Measurements from ENCODE around the gene KCNQ1. TPM values are rescaled to one million over a fixed set of nuclear protein-coding genes. Genes with fewer than 3 reads are reported as not detected.
A peak's percentile ranks its signal among the peaks of the same experiment; 100 is the strongest.

Gene KCNQ1
- total and polyA plus RNA-seq, 8 donors: 7.1 to 37.7 (median 9.9) TPM

- H3K27ac ChIP-seq: no peak overlapping the region
- intact Hi-C loops (cut with DNase I): no loop called here
- H3K4me3 ChIP-seq: no peak overlapping the region
- ATAC-seq (no peak), DNase-seq (peak in 1 of 4 donors; percentile 31)
- TF ChIP-seq CTCF (IDR thresholded peaks at IDR 0.05): no peak
- H3K36me3 ChIP-seq: no peaks in the 10 kb centered on the region
- H3K4me1 ChIP-seq: no peaks in the 10 kb centered on the region
- peaks cover 0 to 32% of the 10 kb centered on the region in 2 donors for H3K9me3 ChIP-seq
- no peaks in the 10 kb centered on the region for H3K27me3 ChIP-seq
These were observed 53.9 kb downstream of the KCNQ1 start for GRCh38 chr11:2498750-2499149.

- ATAC-seq (no peak), DNase-seq (peak in 1 of 4 donors; percentile 29)
- Histone ChIP-seq H3K4me1 (peaks cover 8 to 28% of the 10 kb centered on the region in 2 donors), H3K36me3 (no peaks in the 10 kb centered on the region), H3K9me3 (no peaks in the 10 kb centered on the region), H3K4me3 (no peak overlapping the region), H3K27ac (no peak overlapping the region), H3K27me3 (no peaks in the 10 kb centered on the region)
- intact Hi-C loops (cut with DNase I): no loop called here
- TF ChIP-seq CTCF (IDR thresholded peaks at IDR 0.05): no peak
These were observed 62.5 kb downstream of the KCNQ1 start for GRCh38 chr11:2507212-2507901.

GRCh38 chr11:2507945-2508749, 63.3 kb downstream of the KCNQ1 start:
- no peak for TF ChIP-seq CTCF (IDR thresholded peaks at IDR 0.05)
- intact Hi-C loops (cut with DNase I): no loop called here
- DNase-seq: peak in 1 of 4 donors; percentile 50
- no peak for ATAC-seq
- H3K27ac ChIP-seq: no peak overlapping the region
- no peaks in the 10 kb centered on the region for H3K36me3 ChIP-seq
- peaks cover 8 to 28% of the 10 kb centered on the region in 2 donors for H3K4me1 ChIP-seq
- H3K9me3 ChIP-seq: no peaks in the 10 kb centered on the region
- no peak overlapping the region for H3K4me3 ChIP-seq
- no peaks in the 10 kb centered on the region for H3K27me3 ChIP-seq

- Histone ChIP-seq H3K4me1 (peaks cover 8 to 28% of the 10 kb centered on the region in 2 donors), H3K36me3 (no peaks in the 10 kb centered on the region), H3K27me3 (no peaks in the 10 kb centered on the region), H3K4me3 (no peak overlapping the region), H3K27ac (no peak overlapping the region), H3K9me3 (no peaks in the 10 kb centered on the region)
- DNase-seq: no peak
- ATAC-seq: no peak
- no peak for TF ChIP-seq CTCF (IDR thresholded peaks at IDR 0.05)
- intact Hi-C loops (cut with DNase I): no loop called here
These were observed 64.0 kb downstream of the KCNQ1 start for GRCh38 chr11:2508793-2509192.

GRCh38 chr11:2509481-2510001, 64.7 kb downstream of the KCNQ1 start:
- intact Hi-C loops (cut with DNase I): no loop called here
- TF ChIP-seq CTCF (IDR thresholded peaks at IDR 0.05): no peak
- Histone ChIP-seq H3K4me3 (no peak overlapping the region), H3K4me1 (peaks cover 8 to 28% of the 10 kb centered on the region in 2 donors), H3K27me3 (no peaks in the 10 kb centered on the region), H3K36me3 (no peaks in the 10 kb centered on the region), H3K27ac (no peak overlapping the region), H3K9me3 (no peaks in the 10 kb centered on the region)
- DNase-seq: peak in 3 of 4 donors; percentile 28 to 72 (median 42)
- ATAC-seq: no peak
